Smooth muscle cell (in vitro differentiated cells): ENCODE results near the gene TRPM2. TPM values are rescaled to one million over a fixed set of nuclear protein-coding genes. Genes with fewer than 3 reads are reported as not detected.

Source experiments
- DNase-seq: peaks from one replicate; lab custom pipeline; 2025; ENCODE audit not compliant: unreplicated experiment; lab: John Stamatoyannopoulos, UW
- H2AFZ ChIP-seq: fragments of 200-600 bp; sonication (generic); 2 replicates; pipeline ENCODE4 v1.6.0; 2016; ENCODE audit warnings: antibody characterized with exemption, low read depth, mild to moderate bottlenecking
- H3F3A ChIP-seq: fragments of 200-600 bp; sonication (generic); 2 replicates; pipeline ENCODE4 v1.6.0; 2017; ENCODE audit warnings: antibody characterized with exemption, low read depth
- H3K27ac ChIP-seq: fragments of 200-600 bp; sonication (generic); 2 replicates; pipeline ENCODE4 v1.5.1; 2016; ENCODE audit warnings: low read depth, mild to moderate bottlenecking
- H3K27me3 ChIP-seq: fragments of 200-600 bp; sonication (generic); 2 replicates; pipeline ENCODE4 v1.6.1; 2016; ENCODE audit warnings: low read depth, mild to moderate bottlenecking
- H3K36me3 ChIP-seq: fragments of 200-600 bp; sonication (generic); 2 replicates; pipeline ENCODE4 v1.5.1; 2016; ENCODE audit warnings: low read depth
- H3K4me1 ChIP-seq: fragments of 200-600 bp; sonication (generic); 2 replicates; pipeline ENCODE4 v1.5.1; 2016; ENCODE audit warnings: low read depth
- H3K4me2 ChIP-seq: fragments of 200-600 bp; sonication (generic); 2 replicates; pipeline ENCODE4 v1.6.0; 2016; ENCODE audit warnings: mild to moderate bottlenecking
- H3K4me3 ChIP-seq: fragments of 200-600 bp; sonication (generic); 2 replicates; pipeline ENCODE4 v1.5.1; 2016; ENCODE audit warnings: mild to moderate bottlenecking
- H3K79me2 ChIP-seq: fragments of 200-600 bp; sonication (generic); 2 replicates; pipeline ENCODE4 v1.6.0; 2016; ENCODE audit warnings: low read depth, mild to moderate bottlenecking
- H3K9ac ChIP-seq: fragments of 200-600 bp; sonication (generic); 2 replicates; pipeline ENCODE4 v1.6.0; 2016; ENCODE audit warnings: low read depth
- H3K9me3 ChIP-seq: fragments of 200-600 bp; sonication (generic); replicated peaks from 2 replicates; pipeline ENCODE4 v1.5.1; 2016; ENCODE audit warnings: low read depth
- H4K20me1 ChIP-seq: fragments of 200-600 bp; sonication (generic); 2 replicates; pipeline ENCODE4 v1.6.0; 2016; ENCODE audit warnings: low read depth
- WGBS: methylation state at CpG from one replicate; pipeline ENCODE4 v1.1.7; 2016; ENCODE audit warnings: low lambda C conversion rate; 5-methylcytosine and 5-hydroxymethylcytosine counted together
- polyA plus RNA-seq: library from polyadenylated mRNA; unstranded; fragments of >200 nt; fragmentation: Nextera tagmentation; extraction: Ambion mirVana; gene quantifications from 2 replicates; pipeline ENCODE4 v1.2.1, GENCODE V29; 2016
- total RNA-seq: library from RNA; depleted of rRNA; stranded (reverse); fragments of >200 nt; gene quantifications from 2 replicates; pipeline ENCODE4 v1.2.3, GENCODE V29; 2014
- TF ChIP-seq, protein P1 (sequence below): fragments of 200-600 bp; sonication (generic); IDR thresholded peaks from 2 replicates; pipeline ENCODE4 v1.5.1; 2017; ENCODE audit warnings: borderline replicate concordance, mild to moderate bottlenecking, antibody characterized with exemption; ENCODE audit not compliant: insufficient read depth, poor library complexity, severe bottlenecking

Gene TRPM2
- total and polyA plus RNA-seq, 2 experiments from 2014 or later = 0.31 TPM; not detected in 1

DNA sequence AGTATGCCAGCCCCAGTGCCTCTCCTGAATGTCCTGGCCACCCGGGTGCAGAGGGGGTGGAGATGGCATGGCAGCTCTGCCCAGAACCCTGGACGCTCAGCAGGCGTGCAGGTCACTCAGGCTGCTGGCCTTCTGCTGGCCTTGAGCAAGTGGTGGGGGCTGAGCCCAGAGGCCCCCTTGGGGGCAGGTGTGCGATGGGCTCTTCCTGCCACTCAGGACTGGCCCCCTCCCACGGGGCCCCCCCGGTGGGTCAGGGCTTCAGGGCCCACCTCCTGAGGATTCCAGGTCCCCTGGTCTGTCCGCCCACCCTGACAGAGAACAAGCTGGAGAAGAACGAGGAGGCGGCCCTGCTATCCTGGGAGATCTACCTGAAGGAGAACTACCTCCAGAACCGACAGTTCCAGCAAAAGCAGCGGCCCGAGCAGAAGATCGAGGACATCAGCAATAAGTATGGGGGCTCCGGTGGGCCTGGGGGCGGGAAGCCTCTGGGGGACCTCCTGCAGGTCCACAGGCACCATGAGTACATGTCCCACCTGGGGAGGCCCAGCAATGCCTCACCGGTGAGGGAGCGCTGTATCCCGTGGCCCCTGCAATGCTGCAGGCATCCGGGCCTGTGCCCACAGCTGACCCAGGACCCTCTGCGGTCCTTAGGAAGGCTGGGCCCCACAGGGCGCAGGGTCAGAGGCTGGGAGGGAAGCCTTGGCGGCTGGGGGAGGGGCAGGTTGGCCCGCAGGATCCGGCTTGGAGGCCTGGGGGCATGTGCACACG, 64.9 kb downstream of the TRPM2 start:
- Histone ChIP-seq H3K9me3 (no peaks in the 10 kb centered on the region), H3K36me3 (no peaks in the 10 kb centered on the region), H2AFZ (no peak overlapping the region), H4K20me1 (no peaks in the 10 kb centered on the region), H3F3A (no peaks in the 10 kb centered on the region), H3K4me1 (no peaks in the 10 kb centered on the region), H3K79me2 (no peaks in the 10 kb centered on the region), H3K4me2 (no peak overlapping the region), H3K27ac (no peak overlapping the region), H3K27me3 (no peaks in the 10 kb centered on the region), H3K9ac (no peak overlapping the region), H3K4me3 (no peak overlapping the region)
- no peak for DNase-seq
- TF ChIP-seq, protein P1, sequence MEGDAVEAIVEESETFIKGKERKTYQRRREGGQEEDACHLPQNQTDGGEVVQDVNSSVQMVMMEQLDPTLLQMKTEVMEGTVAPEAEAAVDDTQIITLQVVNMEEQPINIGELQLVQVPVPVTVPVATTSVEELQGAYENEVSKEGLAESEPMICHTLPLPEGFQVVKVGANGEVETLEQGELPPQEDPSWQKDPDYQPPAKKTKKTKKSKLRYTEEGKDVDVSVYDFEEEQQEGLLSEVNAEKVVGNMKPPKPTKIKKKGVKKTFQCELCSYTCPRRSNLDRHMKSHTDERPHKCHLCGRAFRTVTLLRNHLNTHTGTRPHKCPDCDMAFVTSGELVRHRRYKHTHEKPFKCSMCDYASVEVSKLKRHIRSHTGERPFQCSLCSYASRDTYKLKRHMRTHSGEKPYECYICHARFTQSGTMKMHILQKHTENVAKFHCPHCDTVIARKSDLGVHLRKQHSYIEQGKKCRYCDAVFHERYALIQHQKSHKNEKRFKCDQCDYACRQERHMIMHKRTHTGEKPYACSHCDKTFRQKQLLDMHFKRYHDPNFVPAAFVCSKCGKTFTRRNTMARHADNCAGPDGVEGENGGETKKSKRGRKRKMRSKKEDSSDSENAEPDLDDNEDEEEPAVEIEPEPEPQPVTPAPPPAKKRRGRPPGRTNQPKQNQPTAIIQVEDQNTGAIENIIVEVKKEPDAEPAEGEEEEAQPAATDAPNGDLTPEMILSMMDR = no peak
- WGBS = 90% methylated on average over 22 of the region's 25 CpGs

DNA sequence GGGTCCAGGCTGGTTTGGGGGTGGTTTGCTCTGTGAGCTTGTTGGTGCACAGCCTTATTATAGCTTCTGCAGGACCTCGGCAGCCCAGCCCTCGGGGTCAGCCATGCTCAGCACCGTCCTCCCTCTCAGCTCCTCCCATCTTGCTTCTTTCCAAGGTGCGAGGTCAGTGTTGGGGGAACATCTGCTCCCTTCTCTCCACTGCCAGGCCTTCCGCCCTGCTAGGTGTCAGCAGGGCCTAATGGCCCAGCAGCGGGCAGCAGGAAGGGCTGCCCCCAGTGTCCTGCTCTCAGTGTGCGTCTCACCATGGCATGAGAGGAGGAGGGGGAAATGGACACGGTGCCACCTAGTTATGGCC, 65.4 kb downstream of the TRPM2 start:
- H3K27ac ChIP-seq = no peak overlapping the region
- no peaks in the 10 kb centered on the region for H4K20me1 ChIP-seq
- no peak overlapping the region for H3K4me2 ChIP-seq
- no peak overlapping the region for H3K4me3 ChIP-seq
- TF ChIP-seq, protein P1 = no peak
- H3K4me1 ChIP-seq = no peaks in the 10 kb centered on the region
- 96% methylated on average over 8 of the region's 8 CpGs for WGBS
- no peaks in the 10 kb centered on the region for H3K36me3 ChIP-seq
- no peaks in the 10 kb centered on the region for H3K9me3 ChIP-seq
- no peak overlapping the region for H2AFZ ChIP-seq
- no peak overlapping the region for H3K9ac ChIP-seq
- no peaks in the 10 kb centered on the region for H3K27me3 ChIP-seq
- no peaks in the 10 kb centered on the region for H3F3A ChIP-seq
- DNase-seq = no peak
- no peaks in the 10 kb centered on the region for H3K79me2 ChIP-seq

DNA sequence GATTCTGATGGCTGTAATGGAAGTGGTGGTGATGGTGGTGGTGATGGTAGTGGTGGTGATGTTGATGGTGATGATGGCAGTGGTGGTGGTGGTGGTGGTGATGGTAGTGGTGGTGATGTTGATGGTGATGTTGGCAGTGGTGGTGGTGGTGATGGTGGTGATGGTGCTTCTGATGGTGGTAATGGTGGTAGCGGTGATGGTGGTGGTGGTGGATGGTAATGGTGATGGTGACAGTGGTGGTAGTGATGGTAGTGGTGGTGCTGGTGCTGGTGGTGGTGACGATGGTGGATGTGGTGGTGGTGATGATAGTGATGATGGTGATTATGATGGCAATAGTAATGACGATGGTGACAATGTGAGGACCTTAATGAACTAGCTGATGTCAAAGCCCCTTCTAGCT, 66.3 kb downstream of the TRPM2 start:
- H3K36me3 ChIP-seq = no peaks in the 10 kb centered on the region
- 75% methylated on average over 1 of the region's 3 CpGs for WGBS
- H3K9ac ChIP-seq = no peak overlapping the region
- H3K4me1 ChIP-seq = no peaks in the 10 kb centered on the region
- no peaks in the 10 kb centered on the region for H3K27me3 ChIP-seq
- no peak overlapping the region for H3K4me3 ChIP-seq
- H3K4me2 ChIP-seq = no peak overlapping the region
- DNase-seq = no peak
- H2AFZ ChIP-seq = no peak overlapping the region
- no peaks in the 10 kb centered on the region for H3K9me3 ChIP-seq
- TF ChIP-seq, protein P1 = no peak
- no peaks in the 10 kb centered on the region for H3K79me2 ChIP-seq
- H3K27ac ChIP-seq = no peak overlapping the region
- no peaks in the 10 kb centered on the region for H3F3A ChIP-seq
- no peaks in the 10 kb centered on the region for H4K20me1 ChIP-seq

DNA sequence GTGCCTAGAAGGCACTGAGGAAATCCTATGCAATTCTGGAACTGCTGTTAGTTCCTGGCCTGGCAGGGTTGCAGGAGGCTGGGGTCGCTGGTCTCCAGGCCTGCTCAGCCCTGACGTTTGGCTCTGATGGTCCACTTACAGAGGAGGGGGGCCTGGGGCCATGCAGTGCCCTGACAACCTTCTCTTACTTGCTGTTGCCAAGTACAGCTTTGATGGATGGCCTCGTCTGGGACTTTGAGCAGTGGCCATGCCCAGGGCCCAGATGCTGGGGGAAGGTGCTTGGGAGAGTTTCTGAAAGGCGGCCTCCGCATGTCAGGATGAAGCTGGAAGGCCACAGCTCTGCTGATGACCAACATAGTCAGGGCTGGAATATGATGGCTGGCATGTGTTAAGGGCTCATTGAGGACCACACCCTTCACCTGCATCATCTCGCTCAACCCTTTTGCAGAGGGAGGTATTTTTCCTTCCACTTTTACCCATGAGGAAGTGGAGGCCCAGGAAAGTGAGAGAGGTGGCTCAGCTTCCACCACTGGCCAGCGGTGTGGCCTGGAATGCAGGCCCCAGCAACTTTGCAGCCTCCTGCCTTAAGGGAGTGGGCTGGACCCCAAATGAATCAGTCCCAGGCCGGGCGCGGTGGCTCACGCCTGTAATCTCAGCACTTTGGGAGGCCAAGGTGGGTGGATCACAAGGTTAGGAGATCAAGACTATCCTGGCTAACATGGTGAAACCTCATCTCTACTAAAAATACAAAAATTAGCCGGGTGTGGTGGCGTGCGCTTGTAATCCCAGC, 67.2 kb downstream of the TRPM2 start:
- WGBS = 92% methylated on average over 14 of the region's 14 CpGs
- H3K4me3 ChIP-seq = no peak overlapping the region
- H3K9me3 ChIP-seq = no peaks in the 10 kb centered on the region
- H3K36me3 ChIP-seq = no peaks in the 10 kb centered on the region
- H4K20me1 ChIP-seq = no peaks in the 10 kb centered on the region
- H3K27me3 ChIP-seq = no peaks in the 10 kb centered on the region
- TF ChIP-seq, protein P1 = no peak
- no peaks in the 10 kb centered on the region for H3K4me1 ChIP-seq
- no peak overlapping the region for H3K9ac ChIP-seq
- DNase-seq = no peak
- no peak overlapping the region for H3K4me2 ChIP-seq
- no peak overlapping the region for H2AFZ ChIP-seq
- no peaks in the 10 kb centered on the region for H3F3A ChIP-seq
- H3K27ac ChIP-seq = no peak overlapping the region
- H3K79me2 ChIP-seq = no peaks in the 10 kb centered on the region
